SK-N-SH (cell line): ENCODE results near the gene TLDC2. TPM values are rescaled to one million over a fixed set of nuclear protein-coding genes. Genes with fewer than 3 reads are reported as not detected.

ENCODE experiments used
- CTCF ChIA-PET: fragments of 300-600, 350-600 bp; formaldehyde crosslinking; extraction: SDS; loops from one replicate; lab custom pipeline; 2021; lab: Yijun Ruan, JAX
- POLR2A ChIA-PET: fragments of 350-600 bp; sonication (Branson Sonifier 250); formaldehyde crosslinking; extraction: SDS; loops from one replicate; lab custom pipeline; 2020; ENCODE audit warnings: antibody characterized with exemption, inconsistent platforms; lab: Yijun Ruan, JAX
- DNase-seq: peaks from one replicate; pipeline ENCODE4 v3.0.0; 2012
- H2AFZ ChIP-seq: fragments of 200-600 bp; sonication (generic); 2 replicates; pipeline ENCODE4 v1.8.1; 2016; ENCODE audit warnings: antibody characterized with exemption, mild to moderate bottlenecking, low read depth
- H3F3A ChIP-seq: fragments of 200-600 bp; sonication (generic); replicated peaks from 2 replicates; pipeline ENCODE3; 2016; ENCODE audit warnings: antibody characterized with exemption, mild to moderate bottlenecking; ENCODE audit not compliant: insufficient read depth
- H3K27ac ChIP-seq, 2 experiments: fragments of 200-500 bp in 1 of 2; fragments of 200-600 bp in 1 of 2; sonication (Bioruptor generic) in 1 of 2; sonication (generic), shearing (Covaris generic) in 1 of 2; 2 replicates each; pipeline versions ENCODE4 v1.5.1 to v1.6.1; 2014 to 2016; ENCODE audit warnings: low read depth in 2 of 2, inconsistent platforms in 1 of 2, low read length in 1 of 2, mild to moderate bottlenecking in 1 of 2, mixed read lengths in 1 of 2
- H3K27me3 ChIP-seq: fragments of 200-600 bp; sonication (generic), shearing (Covaris generic); 2 replicates; pipeline ENCODE4 v1.6.1; 2016; ENCODE audit warnings: mixed run types; ENCODE audit not compliant: insufficient read depth
- H3K36me3 ChIP-seq, 2 experiments: fragments of 200-500 bp in 1 of 2; fragments of 200-600 bp in 1 of 2; sonication (Bioruptor generic) in 1 of 2; sonication (generic) in 1 of 2; replicated peaks in 1 of 2; 2 replicates each; pipeline versions ENCODE3 to v1.5.1; 2014 to 2016; ENCODE audit warnings: low read length in 1 of 2, mild to moderate bottlenecking in 1 of 2; ENCODE audit not compliant: insufficient read depth in 2 of 2, control insufficient read depth in 1 of 2
- H3K4me1 ChIP-seq, 2 experiments: fragments of 200-500 bp in 1 of 2; fragments of 200-600 bp in 1 of 2; sonication (Bioruptor generic) in 1 of 2; sonication (generic), shearing (Covaris generic) in 1 of 2; 2 replicates each; pipeline versions ENCODE4 v1.5.1 to v1.6.1; 2014 to 2016; ENCODE audit warnings: low read depth in 1 of 2, low read length in 1 of 2, mixed run types in 1 of 2; ENCODE audit not compliant: insufficient read depth in 2 of 2, control insufficient read depth in 1 of 2
- H3K4me2 ChIP-seq: fragments of 200-600 bp; sonication (generic), shearing (Covaris generic); 2 replicates; pipeline ENCODE4 v1.6.1; 2017; ENCODE audit warnings: mixed run types
- H3K4me3 ChIP-seq, 2 experiments: fragments of 200-500 bp in 1 of 2; fragments of 200-600 bp in 1 of 2; sonication (Bioruptor generic) in 1 of 2; sonication (generic), shearing (Covaris generic) in 1 of 2; 2 replicates each; pipeline versions ENCODE4 v1.5.1 to v1.8.1; 2014 to 2016; ENCODE audit warnings: low read depth in 2 of 2, inconsistent platforms in 1 of 2, low read length in 1 of 2, mild to moderate bottlenecking in 1 of 2, mixed read lengths in 1 of 2, moderate library complexity in 1 of 2
- H3K79me2 ChIP-seq: fragments of 200-600 bp; sonication (generic); 2 replicates; pipeline ENCODE4 v1.8.1; 2017; ENCODE audit warnings: mild to moderate bottlenecking; ENCODE audit not compliant: insufficient read depth
- H3K9ac ChIP-seq: fragments of 200-600 bp; sonication (generic); 2 replicates; pipeline ENCODE4 v1.6.1; 2017; ENCODE audit warnings: mixed run types
- H3K9me2 ChIP-seq: fragments of 200-600 bp; sonication (generic); 2 replicates; pipeline ENCODE4 v1.6.1; 2017; ENCODE audit warnings: mixed run types
- H3K9me3 ChIP-seq: fragments of 200-600 bp; sonication (generic); 2 replicates; pipeline ENCODE4 v1.6.1; 2017; ENCODE audit warnings: mixed run types, mild to moderate bottlenecking, moderate library complexity
- H4K20me1 ChIP-seq: fragments of 200-600 bp; sonication (generic); 2 replicates; pipeline ENCODE4 v1.6.1; 2017; ENCODE audit warnings: mild to moderate bottlenecking, mixed run types; ENCODE audit not compliant: insufficient read depth
- CHD2 ChIP-seq: fragments of 150-350 bp; IDR thresholded peaks from 2 replicates; pipeline ENCODE4 v1.6.1; 2018; ENCODE audit warnings: low read length; ENCODE audit not compliant: partially characterized antibody
- CTCF ChIP-seq: fragments of 200-600 bp; sonication (generic); IDR thresholded peaks from 2 replicates; pipeline ENCODE4 v1.6.1; 2017; ENCODE audit warnings: antibody characterized with exemption, mild to moderate bottlenecking, moderate library complexity
- ELF1 ChIP-seq: IDR thresholded peaks from 2 replicates; pipeline ENCODE4 v1.4.0; 2012
- EP300 ChIP-seq, 2 experiments: IDR thresholded peaks; 2 replicates each; pipeline versions ENCODE4 v1.4.0 to v1.6.1; 2012; ENCODE audit warnings: borderline replicate concordance in 1 of 2, low read depth in 1 of 2, low read length in 1 of 2
- FOSL2 ChIP-seq: IDR thresholded peaks from 2 replicates; pipeline ENCODE4 v1.4.0; 2012; ENCODE audit warnings: low read depth, mild to moderate bottlenecking, moderate library complexity, borderline replicate concordance
- FOXM1 ChIP-seq: IDR thresholded peaks from 2 replicates; pipeline ENCODE4 v1.4.0; 2012; ENCODE audit warnings: low read depth, mild to moderate bottlenecking
- GABPA ChIP-seq: IDR thresholded peaks from 2 replicates; pipeline ENCODE4 v1.4.0; 2012; ENCODE audit warnings: low read depth, mild to moderate bottlenecking
- GATA2 ChIP-seq: sonication (generic); formaldehyde crosslinking; IDR thresholded peaks from 2 replicates; pipeline ENCODE4 v1.5.0; 2020; ENCODE audit warnings: mild to moderate bottlenecking, missing genetic modification reagents
- MAX ChIP-seq: IDR thresholded peaks from 2 replicates; pipeline ENCODE4 v1.4.0; 2012; ENCODE audit warnings: low read depth
- NRF1 ChIP-seq: IDR thresholded peaks from 2 replicates; pipeline ENCODE4 v1.6.1; 2012; ENCODE audit warnings: low read depth, mild to moderate bottlenecking, low read length
- PBX3 ChIP-seq: IDR thresholded peaks from 2 replicates; pipeline ENCODE4; 2012
- POLR2AphosphoS5 ChIP-seq: IDR thresholded peaks from 2 replicates; pipeline ENCODE4 v1.6.1; 2012; ENCODE audit warnings: low read depth, low read length
- RCOR1 ChIP-seq: fragments of 150-350 bp; IDR thresholded peaks from 2 replicates; pipeline ENCODE4 v1.6.1; 2017; ENCODE audit warnings: antibody characterized with exemption, low read length
- TAF1 ChIP-seq: IDR thresholded peaks from 2 replicates; pipeline ENCODE4 v1.6.1; 2012; ENCODE audit warnings: low read depth, mild to moderate bottlenecking, low read length, moderate library complexity, borderline replicate concordance
- TCF12 ChIP-seq: IDR thresholded peaks from 2 replicates; pipeline ENCODE4 v1.4.0; 2012
- USF1 ChIP-seq: IDR thresholded peaks from 2 replicates; pipeline ENCODE4 v1.4.0; 2012; ENCODE audit warnings: low read depth, borderline replicate concordance
- YY1 ChIP-seq: IDR thresholded peaks from 2 replicates; pipeline ENCODE4 v1.4.0; 2012; ENCODE audit warnings: low read depth, mild to moderate bottlenecking
- ZBTB33 ChIP-seq: IDR thresholded peaks from 2 replicates; pipeline ENCODE4 v1.4.0; 2012; ENCODE audit warnings: low read depth, borderline replicate concordance
- WGBS: methylation state at CpG from one replicate; pipeline ENCODE4 v1.1.6; 2017; ENCODE audit warnings: low lambda C conversion rate; 5-methylcytosine and 5-hydroxymethylcytosine counted together
- polyA plus RNA-seq, 3 experiments: library from polyadenylated mRNA; depleted of rRNA; stranded (reverse); fragments of >200 nt; gene quantifications; 2 replicates each; pipeline ENCODE4 v1.2.3, GENCODE V29; 2012

Gene TLDC2
- polyA plus RNA-seq, 1 of the 3 experiments (the other 2 are of a cell fraction), result 0.02 TPM

- DNase-seq, result no peak
- 87% methylated on average over 9 of the region's 9 CpGs for WGBS
- Histone ChIP-seq H3K4me1 (peaks cover 9 to 21% of the 10 kb centered on the region in 2 experiments; a peak in 2 of 4 replicates), H4K20me1 (peaks cover 16% of the 10 kb centered on the region), H3K4me3 (no peak overlapping the region), H3K79me2 (peaks cover 94% of the 10 kb centered on the region), H3K9ac (peak overlapping the region; percentile 36; the same call in 1 of the 2 replicates), H3F3A (peaks cover 23% of the 10 kb centered on the region), H3K36me3 (no peaks in the 10 kb centered on the region), H3K27ac (peak overlapping the region in 1 of 2 experiments; percentile 91; a peak in 2 of 4 replicates), H2AFZ (no peak overlapping the region), H3K9me2 (no peaks in the 10 kb centered on the region), H3K9me3 (no peaks in the 10 kb centered on the region), H3K4me2 (peak overlapping the region; percentile 59), H3K27me3 (no peaks in the 10 kb centered on the region)
- ChIA-PET POLR2A (no interaction called here), CTCF (interaction anchor here (0.8 to 2.0 kb wide), 3 partner anchors 12 to 14 kb away, joined by 4 to 5 read pairs (median 4); a partner anchor contains a TSS)
- TF ChIP-seq ZBTB33, result no peak
- TF ChIP-seq CTCF, result no peak
- no peak for TF ChIP-seq FOXM1
- no peak for TF ChIP-seq PBX3
- TF ChIP-seq GABPA, result no peak
- TF ChIP-seq NRF1, result no peak
- TF ChIP-seq USF1, result no peak
- no peak for TF ChIP-seq TAF1
- no peak for TF ChIP-seq CHD2
- TF ChIP-seq MAX, result no peak
- TF ChIP-seq FOSL2, result no peak
- TF ChIP-seq TCF12, result no peak
- TF ChIP-seq ELF1, result no peak
- TF ChIP-seq EP300 (IDR thresholded peaks at IDR 0.05; ENCODE audit: borderline replicate concordance in 1 of 2, low read depth in 1 of 2, low read length in 1 of 2), result no peak
- no peak for TF ChIP-seq GATA2 (CRISPR knock-in tag)
- no peak for TF ChIP-seq YY1
- TF ChIP-seq RCOR1, result no peak
- no peak for TF ChIP-seq POLR2AphosphoS5
Observed at GRCh38 chr20:36849333-36850065, 26.4 kb upstream of the TLDC2 start.
